NCI-H2107 (cell line): ENCODE data around the gene ZNF488.

ENCODE experiments used
- DNase-seq: peaks from one replicate; lab custom pipeline; 2025; lab: John Stamatoyannopoulos, UW

Gene ZNF488

GRCh38 chr10:47348661-47349470 is 35.2 kb downstream of the ZNF488 start:
- no peak for DNase-seq

- DNase-seq, result no peak
Measured at GRCh38 chr10:47348138-47348651, 35.9 kb downstream of the ZNF488 start, which contains the start of gene RBP3. RBP3 (plus strand) TSS chr10:47348363; CDS start chr10:47348485, 122 bp downstream.

- DNase-seq, result no peak
Measured at GRCh38 chr10:47347303-47347675, 36.8 kb downstream of the ZNF488 start.

- no peak for DNase-seq
Measured at GRCh38 chr10:47346581-47347302, 37.4 kb downstream of the ZNF488 start.

- no peak for DNase-seq
Measured at GRCh38 chr10:47344996-47345870, 38.9 kb downstream of the ZNF488 start.

- DNase-seq, result no peak
Measured at GRCh38 chr10:47340608-47341170, 43.4 kb downstream of the ZNF488 start.

GRCh38 chr10:47339759-47340607 is 44.1 kb downstream of the ZNF488 start:
- no peak for DNase-seq

- DNase-seq, result no peak
Measured at GRCh38 chr10:47339186-47339735, 44.8 kb downstream of the ZNF488 start.

- DNase-seq, result no peak
Measured at GRCh38 chr10:47337310-47337709, 46.8 kb downstream of the ZNF488 start.

- no peak for DNase-seq
Measured at GRCh38 chr10:47336387-47337134, 47.5 kb downstream of the ZNF488 start.

GRCh38 chr10:47335906-47336305 is 48.2 kb downstream of the ZNF488 start:
- no peak for DNase-seq

GRCh38 chr10:47334466-47335295 is 49.4 kb downstream of the ZNF488 start:
- DNase-seq, result no peak

GRCh38 chr10:47333532-47333931 is 50.6 kb downstream of the ZNF488 start:
- DNase-seq, result no peak

GRCh38 chr10:47332946-47333345 is 51.1 kb downstream of the ZNF488 start:
- DNase-seq, result no peak

- no peak for DNase-seq
Measured at GRCh38 chr10:47332371-47332770, 51.7 kb downstream of the ZNF488 start.

- no peak for DNase-seq
Measured at GRCh38 chr10:47331954-47332353, 52.1 kb downstream of the ZNF488 start.

- no peak for DNase-seq
Measured at GRCh38 chr10:47331491-47331890, 52.6 kb downstream of the ZNF488 start.

- no peak for DNase-seq
Measured at GRCh38 chr10:47330804-47331203, 53.3 kb downstream of the ZNF488 start.

- DNase-seq, result no peak
Measured at GRCh38 chr10:47330366-47330765, 53.7 kb downstream of the ZNF488 start.
